ENCODE data around the gene SAC3D1. TPM values are rescaled to one million over a fixed set of nuclear protein-coding genes. Genes with fewer than 3 reads are reported as not detected.

SAC3D1 gene
- total RNA-seq, 6 donors from 2014 or later: 9.1 to 18.9 (median 14.5) TPM

DNA sequence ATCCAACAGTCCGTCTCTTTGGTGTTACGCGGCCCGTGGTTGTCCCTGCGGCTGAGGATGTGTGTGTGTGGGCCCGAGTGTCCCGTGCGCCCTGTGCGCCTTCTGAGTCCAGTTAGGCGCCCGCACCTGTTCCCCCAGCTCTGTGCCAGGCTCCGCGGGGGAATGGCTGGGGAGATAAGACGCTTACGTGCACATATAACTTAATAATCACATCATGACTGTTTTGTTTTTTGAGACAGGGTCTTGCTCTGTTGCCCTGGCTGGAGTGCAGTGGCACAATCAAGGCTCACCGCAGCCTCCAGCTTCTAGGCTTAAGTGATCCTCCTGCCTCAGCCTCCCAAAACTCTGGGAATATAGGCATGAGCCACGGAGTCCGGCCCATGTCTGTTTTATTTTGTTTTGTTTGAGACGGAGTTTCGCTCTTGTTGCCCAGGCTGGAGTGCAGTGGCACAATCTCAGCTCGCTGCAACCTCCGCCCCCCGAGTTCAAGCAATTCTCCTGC is 26.2 kb upstream of the SAC3D1 start:
- ATAC-seq (ENCODE audit: low FRiP score in 2 of 2): peak in 1 of 2 donors; percentile 3
- Histone ChIP-seq H3K4me1 (peaks cover 15 to 27% (median 21%) of the 10 kb centered on the region in 4 donors), H3K27me3 (no peaks in the 10 kb centered on the region), H3K9me3 (no peaks in the 10 kb centered on the region), H3K4me3 (peak overlapping the region; percentile 56 to 83 (median 68)), H3K36me3 (peaks cover 0 to 13% (median 9%) of the 10 kb centered on the region in 4 donors), H3K27ac (peak overlapping the region; percentile 95 to 98 (median 97))
- no peak for TF ChIP-seq EP300 (IDR thresholded peaks at IDR 0.05)
- TF ChIP-seq POLR2AphosphoS5 (IDR thresholded peaks at IDR 0.05): no peak
- DNase-seq: no peak
- WGBS, 2 donors: 41 to 90% methylated on average over 8 to 18 of the region's 23 CpGs

DNA sequence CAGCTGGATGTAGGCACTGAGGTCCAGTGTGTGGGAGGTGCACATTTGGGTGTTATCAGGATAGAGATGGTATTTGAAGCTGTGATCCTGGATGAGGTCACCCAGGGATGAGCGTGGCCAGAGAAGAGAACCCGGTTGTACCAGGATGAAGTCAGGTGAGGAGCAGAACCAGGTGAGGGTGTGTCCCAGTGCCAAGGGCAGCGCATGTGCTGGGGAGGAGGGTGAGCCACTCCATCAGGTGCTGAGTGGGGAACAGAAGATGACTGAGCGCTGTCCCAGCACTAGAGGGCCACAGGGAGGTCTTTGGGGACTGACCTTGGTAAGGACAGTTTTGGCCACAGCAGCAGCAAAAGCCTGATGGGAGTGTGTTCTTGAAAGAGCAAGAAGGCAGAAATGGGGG is 24.3 kb upstream of the SAC3D1 start:
- DNase-seq (no peak), ATAC-seq (ENCODE audit: low FRiP score in 2 of 2) (no peak)
- no peaks in the 10 kb centered on the region for H3K27me3 ChIP-seq
- no peaks in the 10 kb centered on the region for H3K9me3 ChIP-seq
- H3K36me3 ChIP-seq: peaks cover 0 to 31% (median 21%) of the 10 kb centered on the region in 4 donors
- TF ChIP-seq, protein P1, sequence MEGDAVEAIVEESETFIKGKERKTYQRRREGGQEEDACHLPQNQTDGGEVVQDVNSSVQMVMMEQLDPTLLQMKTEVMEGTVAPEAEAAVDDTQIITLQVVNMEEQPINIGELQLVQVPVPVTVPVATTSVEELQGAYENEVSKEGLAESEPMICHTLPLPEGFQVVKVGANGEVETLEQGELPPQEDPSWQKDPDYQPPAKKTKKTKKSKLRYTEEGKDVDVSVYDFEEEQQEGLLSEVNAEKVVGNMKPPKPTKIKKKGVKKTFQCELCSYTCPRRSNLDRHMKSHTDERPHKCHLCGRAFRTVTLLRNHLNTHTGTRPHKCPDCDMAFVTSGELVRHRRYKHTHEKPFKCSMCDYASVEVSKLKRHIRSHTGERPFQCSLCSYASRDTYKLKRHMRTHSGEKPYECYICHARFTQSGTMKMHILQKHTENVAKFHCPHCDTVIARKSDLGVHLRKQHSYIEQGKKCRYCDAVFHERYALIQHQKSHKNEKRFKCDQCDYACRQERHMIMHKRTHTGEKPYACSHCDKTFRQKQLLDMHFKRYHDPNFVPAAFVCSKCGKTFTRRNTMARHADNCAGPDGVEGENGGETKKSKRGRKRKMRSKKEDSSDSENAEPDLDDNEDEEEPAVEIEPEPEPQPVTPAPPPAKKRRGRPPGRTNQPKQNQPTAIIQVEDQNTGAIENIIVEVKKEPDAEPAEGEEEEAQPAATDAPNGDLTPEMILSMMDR (IDR thresholded peaks at IDR 0.05): no peak
- TF ChIP-seq EP300 (IDR thresholded peaks at IDR 0.05) (no peak), POLR2A (IDR thresholded peaks at IDR 0.05) (no peak), POLR2AphosphoS5 (IDR thresholded peaks at IDR 0.05) (no peak)
- H3K4me1 ChIP-seq: peaks cover 15 to 27% (median 21%) of the 10 kb centered on the region in 4 donors
- no peak overlapping the region for H3K4me3 ChIP-seq
- WGBS, 2 donors: 92 to 98% methylated on average over 4 of the region's 4 CpGs
- no peak overlapping the region for H3K27ac ChIP-seq

- Histone ChIP-seq H3K27ac (no peak overlapping the region), H3K27me3 (no peaks in the 10 kb centered on the region), H3K9me3 (no peaks in the 10 kb centered on the region), H3K4me1 (peaks cover 11 to 23% (median 15%) of the 10 kb centered on the region in 4 donors), H3K36me3 (peaks cover 0 to 37% (median 27%) of the 10 kb centered on the region in 4 donors), H3K4me3 (no peak overlapping the region)
- TF ChIP-seq POLR2AphosphoS5 (IDR thresholded peaks at IDR 0.05) (no peak), POLR2A (IDR thresholded peaks at IDR 0.05) (no peak), EP300 (IDR thresholded peaks at IDR 0.05) (no peak)
- TF ChIP-seq, protein P1 (IDR thresholded peaks at IDR 0.05): no peak
- WGBS, 2 donors: 93 to 96% methylated on average over 6 of the region's 6 CpGs
- DNase-seq (no peak), ATAC-seq (ENCODE audit: low FRiP score in 2 of 2) (no peak)
Observed at GRCh38 chr11:65017937-65018336, 23.1 kb upstream of the SAC3D1 start.

DNA sequence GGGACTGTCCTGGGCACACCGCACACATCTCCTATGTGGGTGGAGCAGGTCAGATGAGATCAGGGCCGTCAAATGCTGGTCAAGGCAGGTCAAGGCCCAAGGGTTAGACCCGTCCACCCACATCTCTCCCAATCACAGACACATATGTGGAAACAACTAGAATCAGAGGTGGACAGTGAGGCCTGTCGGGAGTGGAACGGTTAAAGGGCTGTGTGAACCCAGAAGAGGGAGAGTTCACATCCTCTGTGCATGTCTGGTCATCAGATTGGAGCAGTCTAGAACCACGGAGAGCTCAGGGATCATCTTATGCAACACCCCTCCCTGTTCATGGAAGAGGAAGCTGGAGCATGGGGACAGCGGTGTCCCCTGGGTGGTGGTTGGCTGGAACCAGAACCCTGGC is 21.2 kb upstream of the SAC3D1 start:
- Histone ChIP-seq H3K9me3 (no peaks in the 10 kb centered on the region), H3K36me3 (peaks cover 0 to 37% (median 27%) of the 10 kb centered on the region in 4 donors), H3K4me3 (no peak overlapping the region), H3K4me1 (peaks cover 5 to 11% (median 9%) of the 10 kb centered on the region in 4 donors), H3K27ac (no peak overlapping the region), H3K27me3 (no peaks in the 10 kb centered on the region)
- TF ChIP-seq EP300 (IDR thresholded peaks at IDR 0.05) (no peak), POLR2AphosphoS5 (IDR thresholded peaks at IDR 0.05) (no peak), POLR2A (IDR thresholded peaks at IDR 0.05) (no peak)
- TF ChIP-seq, protein P1 (IDR thresholded peaks at IDR 0.05): no peak
- DNase-seq: no peak
- ATAC-seq (ENCODE audit: low FRiP score in 2 of 2): no peak
- WGBS, 2 donors: 85% methylated on average over 7 of the region's 7 CpGs

DNA sequence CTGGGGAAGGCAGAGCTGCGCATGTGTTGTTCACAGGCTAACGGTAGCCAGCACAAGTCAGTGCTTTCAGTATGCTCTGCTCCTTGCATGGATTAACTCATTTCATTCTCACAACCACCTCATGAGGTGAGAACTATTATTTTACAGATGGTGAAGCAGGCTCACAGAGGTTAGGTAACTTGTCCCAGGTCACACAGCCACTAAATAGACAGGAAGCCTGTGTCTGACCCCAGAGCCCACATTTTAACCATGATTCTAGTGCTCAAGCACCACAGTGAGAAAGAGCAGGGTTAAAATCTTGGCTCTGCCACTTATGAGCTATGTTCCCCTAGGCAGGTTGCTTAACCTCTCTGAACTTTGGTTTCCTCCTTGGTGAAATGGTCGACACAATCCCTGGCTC is 20.0 kb upstream of the SAC3D1 start:
- no peaks in the 10 kb centered on the region for H3K4me1 ChIP-seq
- H3K9me3 ChIP-seq: no peaks in the 10 kb centered on the region
- TF ChIP-seq EP300 (IDR thresholded peaks at IDR 0.05): no peak
- TF ChIP-seq, protein P1 (IDR thresholded peaks at IDR 0.05): no peak
- no peak for TF ChIP-seq POLR2A (IDR thresholded peaks at IDR 0.05)
- no peak for TF ChIP-seq POLR2AphosphoS5 (IDR thresholded peaks at IDR 0.05)
- ATAC-seq (ENCODE audit: low FRiP score in 2 of 2) (no peak), DNase-seq (no peak)
- H3K4me3 ChIP-seq: no peak overlapping the region
- H3K36me3 ChIP-seq: peaks cover 0 to 37% (median 27%) of the 10 kb centered on the region in 4 donors
- H3K27ac ChIP-seq: no peak overlapping the region
- WGBS, 2 donors: 77 to 79% methylated on average over 3 of the region's 3 CpGs
- no peaks in the 10 kb centered on the region for H3K27me3 ChIP-seq
